A549 (cell line): ENCODE data around the gene NAA38. TPM values are rescaled to one million over a fixed set of nuclear protein-coding genes. Genes with fewer than 3 reads are reported as not detected.

ENCODE experiments used
- ATAC-seq, 2 experiments: fragments of 200-7000 bp in 1 of 2; fragments of >200 bp in 1 of 2; cut with Nextera tagmentation in 1 of 2; cut with Tn5 transposase in 1 of 2; 3 replicates each; pipeline versions ENCODE4 v1.8.0 to v1.9.1; 2018 to 2020; ENCODE audit warnings: mild to moderate bottlenecking in 1 of 2, moderate library complexity in 1 of 2
- CTCF ChIA-PET: fragments of 300-600 bp; sonication (Branson Sonifier 250); formaldehyde crosslinking; extraction: SDS; loops from one replicate; lab custom pipeline; 2021; ENCODE audit warnings: antibody characterized with exemption, inconsistent platforms; lab: Yijun Ruan, JAX
- POLR2A ChIA-PET: fragments of 350-600 bp; formaldehyde crosslinking; extraction: SDS; loops from one replicate; lab custom pipeline; 2021; ENCODE audit warnings: antibody characterized with exemption, inconsistent platforms; lab: Yijun Ruan, JAX
- DNase-seq, 2 experiments: peaks; one replicate each; pipeline versions ENCODE4 v3.0.0 to v3.0.0-alpha.2; 2011 to 2016; ENCODE audit warnings: low read depth in 1 of 2, low spot score in 1 of 2
- FAIRE-seq: peaks from 2 replicates; lab custom pipeline; 2011; peaks lifted over from hg19 to GRCh38; lab: Jason Lieb, UNC
- H3K27ac ChIP-seq, 2 experiments: fragments of >200 bp; sonication (Bioruptor Twin); formaldehyde crosslinking; 3 replicates each; pipeline ENCODE4 v1.5.1; 2016 to 2017
- H3K4me1 ChIP-seq: fragments of >200 bp; sonication (Bioruptor Twin); formaldehyde crosslinking; 3 replicates; pipeline ENCODE4 v1.6.1; 2016
- H3K4me2 ChIP-seq: fragments of >200 bp; sonication (Bioruptor Twin); formaldehyde crosslinking; 3 replicates; pipeline ENCODE4 v1.6.1; 2016
- H3K4me3 ChIP-seq: fragments of >200 bp; sonication (Bioruptor Twin); formaldehyde crosslinking; 3 replicates; pipeline ENCODE4 v1.5.1; 2016
- H3K9me3 ChIP-seq: fragments of >200 bp; sonication (Bioruptor Twin); formaldehyde crosslinking; 3 replicates; pipeline ENCODE4 v1.6.1; 2016
- CBX2 ChIP-seq: fragments of 200-600 bp; sonication (generic); IDR thresholded peaks from 2 replicates; pipeline ENCODE4 v1.6.1; 2016; ENCODE audit warnings: low read depth, mild to moderate bottlenecking, borderline replicate concordance
- CBX8 ChIP-seq: fragments of 200-600 bp; sonication (generic); IDR thresholded peaks from 2 replicates; pipeline ENCODE4 v1.6.1; 2016
- CHD2 ChIP-seq: fragments of 150-350 bp; IDR thresholded peaks from 2 replicates; pipeline ENCODE4 v1.6.1; 2014; ENCODE audit warnings: low read length; ENCODE audit not compliant: partially characterized antibody
- CHD4 ChIP-seq: fragments of 200-600 bp; sonication (generic); IDR thresholded peaks from 2 replicates; pipeline ENCODE4 v1.6.1; 2016; ENCODE audit warnings: antibody characterized with exemption, mild to moderate bottlenecking, borderline replicate concordance
- EP300 ChIP-seq, 2 experiments: fragments of >200 bp; sonication (Bioruptor Twin); formaldehyde crosslinking; IDR thresholded peaks; 2 replicates in 1 of 2; 3 replicates in 1 of 2; pipeline ENCODE4 v1.6.1; 2016 to 2017
- HDAC2 ChIP-seq: fragments of 200-600 bp; sonication (generic); IDR thresholded peaks from 2 replicates; pipeline ENCODE4 v1.6.1; 2016
- HEYL ChIP-seq: fragments of 250-450 bp; sonication (Bioruptor Pico); IDR thresholded peaks from 2 replicates; pipeline ENCODE4 v1.8.0; 2021; ENCODE audit warnings: mild to moderate bottlenecking, moderate library complexity
- JUN ChIP-seq, 2 experiments: fragments of >200 bp; sonication (Bioruptor Twin); formaldehyde crosslinking; IDR thresholded peaks; 2 replicates in 1 of 2; 3 replicates in 1 of 2; pipeline ENCODE4 v1.6.1; 2016 to 2017
- KDM1A ChIP-seq: fragments of 200-600 bp; sonication (generic); IDR thresholded peaks from 2 replicates; pipeline ENCODE4 v1.6.1; 2016; ENCODE audit warnings: low read depth, mild to moderate bottlenecking
- MAFK ChIP-seq: fragments of 450-650 bp; IDR thresholded peaks from 2 replicates; pipeline ENCODE4 v1.6.1; 2014; ENCODE audit not compliant: partially characterized antibody
- MAZ ChIP-seq: fragments of 150-350 bp; IDR thresholded peaks from 2 replicates; pipeline ENCODE4 v1.6.1; 2014; ENCODE audit warnings: antibody characterized with exemption, low read depth, low read length, borderline replicate concordance
- NFE2L2 ChIP-seq: fragments of 150-350 bp; conservative IDR thresholded peaks from 2 replicates; pipeline ENCODE4 v1.6.1; 2014; ENCODE audit warnings: low read length
- NPAS2 ChIP-seq: fragments of 250-450 bp; sonication (Bioruptor Pico); IDR thresholded peaks from 2 replicates; pipeline ENCODE4 v1.8.0; 2022; ENCODE audit warnings: mild to moderate bottlenecking, moderate library complexity, borderline replicate concordance
- POLR2A ChIP-seq: IDR thresholded peaks from 2 replicates; pipeline ENCODE4 v1.6.1; 2012; ENCODE audit warnings: mild to moderate bottlenecking, low read length
- RCOR1 ChIP-seq: fragments of 150-350 bp; IDR thresholded peaks from 2 replicates; pipeline ENCODE4 v1.6.1; 2014; ENCODE audit warnings: antibody characterized with exemption, low read length, low read depth
- RFX5 ChIP-seq: fragments of 450-650 bp; IDR thresholded peaks from 2 replicates; pipeline ENCODE4 v1.7.1; 2014; ENCODE audit warnings: antibody characterized with exemption, mild to moderate bottlenecking, moderate library complexity
- WGBS: methylation state at CpG from one replicate; pipeline ENCODE4 v1.1.6; 2017; ENCODE audit errors: missing lambda C conversion rate; 5-methylcytosine and 5-hydroxymethylcytosine counted together
- polyA plus RNA-seq, 4 experiments: library from polyadenylated mRNA; depleted of rRNA in 3 of 4; stranded (reverse); fragments of >200 nt; fragmentation: RNase III in 1 of 4; extraction: RNeasy Plus Mini Kit Qiagen cat#74134 plus additional on column Dnase treatment in 1 of 4; gene quantifications; 2 replicates in 3 of 4; 3 replicates in 1 of 4; pipeline ENCODE4 v1.2.3, GENCODE V29; 2011 to 2017
- TF ChIP-seq, protein P1 (sequence below): fragments of 250-450 bp; sonication (Bioruptor Pico); IDR thresholded peaks from 2 replicates; pipeline ENCODE4 v1.5.0; 2020; ENCODE audit warnings: low read depth, mild to moderate bottlenecking, moderate library complexity
- TF ChIP-seq, protein P2 (sequence below): fragments of >200 bp; sonication (Bioruptor Twin); formaldehyde crosslinking; IDR thresholded peaks from 3 replicates; pipeline ENCODE4 v1.6.1; 2016
- TF ChIP-seq, protein P3 (sequence below): fragments of >200 bp; sonication (Bioruptor Twin); formaldehyde crosslinking; IDR thresholded peaks from 2 replicates; pipeline ENCODE4 v1.6.1; 2016
- TF ChIP-seq, protein P4 (sequence below): IDR thresholded peaks from 2 replicates; pipeline ENCODE4 v1.6.1; 2012

Gene NAA38
- polyA plus RNA-seq, 2 of the 4 experiments (the other 2 are of a cell fraction) = 102 to 287 TPM

DNA sequence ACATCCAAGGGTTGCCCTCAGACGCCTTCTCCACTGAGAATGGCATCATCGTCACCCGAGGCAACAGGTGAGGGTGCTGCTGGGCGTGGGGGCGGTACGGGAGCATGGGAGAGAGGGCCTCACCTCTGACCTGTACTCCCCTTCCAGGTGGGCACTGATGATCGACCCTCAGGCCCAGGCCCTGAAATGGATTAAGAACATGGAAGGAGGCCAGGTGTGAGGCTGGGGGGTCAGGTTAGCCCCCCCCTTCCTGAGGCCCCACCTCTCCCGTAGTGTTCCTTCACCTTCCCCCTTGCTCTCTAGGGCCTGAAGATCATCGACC, 39.8 kb downstream of the NAA38 start:
- no peak for ATAC-seq
- no peak overlapping the region for H3K4me3 ChIP-seq
- FAIRE-seq = no peak
- no peak overlapping the region for H3K27ac ChIP-seq
- WGBS = 75% methylated on average over 9 of the region's 9 CpGs
- no peak for DNase-seq
- ChIA-PET CTCF (interaction anchor here (0.6 to 24.7 kb wide), 13 partner anchors 8 to 243 kb away, joined by 3 to 677 read pairs (median 8); partner anchors contain the start of genes KDM6B and NAA38), POLR2A (no interaction called here)
- no peaks in the 10 kb centered on the region for H3K9me3 ChIP-seq
- no peak overlapping the region for H3K4me2 ChIP-seq
- TF ChIP-seq, protein P1, sequence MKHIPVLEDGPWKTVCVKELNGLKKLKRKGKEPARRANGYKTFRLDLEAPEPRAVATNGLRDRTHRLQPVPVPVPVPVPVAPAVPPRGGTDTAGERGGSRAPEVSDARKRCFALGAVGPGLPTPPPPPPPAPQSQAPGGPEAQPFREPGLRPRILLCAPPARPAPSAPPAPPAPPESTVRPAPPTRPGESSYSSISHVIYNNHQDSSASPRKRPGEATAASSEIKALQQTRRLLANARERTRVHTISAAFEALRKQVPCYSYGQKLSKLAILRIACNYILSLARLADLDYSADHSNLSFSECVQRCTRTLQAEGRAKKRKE (CRISPR knock-in tag) = no peak
- TF ChIP-seq POLR2A (no peak), CBX8 (no peak), RFX5 (no peak), CHD4 (no peak), KDM1A (no peak), MAFK (no peak), NPAS2 (no peak), EP300 (IDR thresholded peaks at IDR 0.05) (no peak)
- TF ChIP-seq, protein P2, sequence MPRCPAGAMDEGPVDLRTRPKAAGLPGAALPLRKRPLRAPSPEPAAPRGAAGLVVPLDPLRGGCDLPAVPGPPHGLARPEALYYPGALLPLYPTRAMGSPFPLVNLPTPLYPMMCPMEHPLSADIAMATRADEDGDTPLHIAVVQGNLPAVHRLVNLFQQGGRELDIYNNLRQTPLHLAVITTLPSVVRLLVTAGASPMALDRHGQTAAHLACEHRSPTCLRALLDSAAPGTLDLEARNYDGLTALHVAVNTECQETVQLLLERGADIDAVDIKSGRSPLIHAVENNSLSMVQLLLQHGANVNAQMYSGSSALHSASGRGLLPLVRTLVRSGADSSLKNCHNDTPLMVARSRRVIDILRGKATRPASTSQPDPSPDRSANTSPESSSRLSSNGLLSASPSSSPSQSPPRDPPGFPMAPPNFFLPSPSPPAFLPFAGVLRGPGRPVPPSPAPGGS = no peak
- TF ChIP-seq, protein P3, sequence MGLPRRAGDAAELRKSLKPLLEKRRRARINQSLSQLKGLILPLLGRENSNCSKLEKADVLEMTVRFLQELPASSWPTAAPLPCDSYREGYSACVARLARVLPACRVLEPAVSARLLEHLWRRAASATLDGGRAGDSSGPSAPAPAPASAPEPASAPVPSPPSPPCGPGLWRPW = no peak
- H3K4me1 ChIP-seq = no peaks in the 10 kb centered on the region

DNA sequence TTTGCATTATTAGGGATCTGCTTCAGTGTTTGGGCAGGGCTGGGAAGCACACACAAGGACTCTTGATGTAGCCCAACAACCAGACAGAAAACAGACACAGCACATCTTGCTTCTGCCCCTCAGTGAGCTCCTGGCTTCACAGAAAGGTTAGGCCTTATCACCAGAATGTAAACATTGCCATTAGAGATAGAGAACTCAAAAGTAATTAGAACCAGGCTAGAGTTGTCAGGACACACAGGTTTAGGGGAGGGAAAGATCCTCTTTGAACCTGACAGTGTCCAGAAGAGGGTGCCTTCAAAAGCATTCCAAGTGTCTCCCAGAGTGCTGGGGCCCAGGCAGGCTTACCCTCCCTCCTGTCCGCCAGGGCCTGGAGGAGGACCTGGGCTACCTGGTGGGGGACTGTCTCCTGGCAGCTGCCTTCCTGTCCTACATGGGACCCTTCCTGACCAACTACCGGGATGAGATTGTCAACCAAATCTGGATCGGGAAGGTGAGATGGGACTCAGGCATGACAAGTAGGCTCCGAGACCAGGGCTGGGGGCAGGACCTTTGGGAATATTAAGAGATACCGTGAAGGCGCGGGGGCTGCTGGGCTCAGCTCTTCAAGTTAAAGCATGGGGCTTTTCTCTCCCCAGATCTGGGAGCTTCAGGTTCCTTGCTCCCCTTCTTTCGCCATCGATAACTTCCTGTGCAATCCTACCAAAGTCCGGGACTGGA, 40.3 kb downstream of the NAA38 start:
- ChIA-PET POLR2A (interaction anchor here (1.6 to 1.7 kb wide), 2 partner anchors 40 to 131 kb away, joined by 3 to 6 read pairs; partner anchors contain the start of gene NAA38), CTCF (interaction anchor here (1.0 to 12.3 kb wide), 16 partner anchors 8 to 243 kb away, joined by 3 to 122 read pairs (median 8); partner anchors contain the start of genes CYB5D1 and NAA38)
- DNase-seq (no peak), ATAC-seq (no peak), FAIRE-seq (no peak)
- no peaks in the 10 kb centered on the region for H3K9me3 ChIP-seq
- H3K4me1 ChIP-seq = no peaks in the 10 kb centered on the region
- no peak overlapping the region for H3K27ac ChIP-seq
- TF ChIP-seq MAZ = no peak
- H3K4me2 ChIP-seq = no peak overlapping the region
- 89% methylated on average over 10 of the region's 10 CpGs for WGBS
- H3K4me3 ChIP-seq = no peak overlapping the region

DNA sequence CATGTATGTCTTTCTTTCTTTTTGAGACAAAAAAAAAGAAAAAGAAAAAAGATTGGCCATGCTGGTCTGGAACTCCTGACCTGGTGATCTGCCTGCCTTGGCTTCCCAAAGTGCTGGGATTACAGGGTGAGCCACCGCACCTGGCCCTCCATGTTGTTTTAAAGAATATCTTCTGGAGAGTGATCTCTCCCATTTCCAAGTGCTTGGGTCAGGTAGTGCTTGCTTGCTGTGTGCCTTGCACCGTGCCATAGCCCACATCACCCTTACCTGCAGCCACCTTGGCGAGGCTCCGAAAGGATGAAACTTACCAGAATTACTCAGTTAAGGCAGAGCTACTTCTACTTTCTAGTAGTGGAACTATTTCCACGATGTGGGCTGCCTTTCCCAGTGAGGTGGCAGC, 42.4 kb downstream of the NAA38 start:
- POLR2A ChIA-PET = no interaction called here
- H3K27ac ChIP-seq = no peak overlapping the region
- FAIRE-seq (no peak), DNase-seq (no peak), ATAC-seq (no peak)
- TF ChIP-seq, protein P4, sequence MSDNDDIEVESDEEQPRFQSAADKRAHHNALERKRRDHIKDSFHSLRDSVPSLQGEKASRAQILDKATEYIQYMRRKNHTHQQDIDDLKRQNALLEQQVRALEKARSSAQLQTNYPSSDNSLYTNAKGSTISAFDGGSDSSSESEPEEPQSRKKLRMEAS = no peak
- TF ChIP-seq RCOR1 = no peak
- TF ChIP-seq HEYL (CRISPR knock-in tag) = no peak
- TF ChIP-seq CBX2 = no peak
- TF ChIP-seq NFE2L2 = no peak
- TF ChIP-seq NPAS2 = no peak
- TF ChIP-seq JUN (IDR thresholded peaks at IDR 0.05) = no peak
- TF ChIP-seq CHD2 = no peak
- TF ChIP-seq MAZ = no peak
- no peak for TF ChIP-seq HDAC2
- no peak overlapping the region for H3K4me3 ChIP-seq
- H3K4me2 ChIP-seq = no peak overlapping the region
- 60% methylated on average over 5 of the region's 5 CpGs for WGBS
- CTCF ChIA-PET = interaction anchor here (0.6 to 3.0 kb wide), 2 partner anchors 71 to 157 kb away, joined by 3 to 18 read pairs; no protein-coding TSS in a partner anchor
- no peaks in the 10 kb centered on the region for H3K9me3 ChIP-seq
- H3K4me1 ChIP-seq = peaks cover under 1% of the 10 kb centered on the region; the same call in 1 of the 3 replicates
